ENCODE measurements around the gene NSL1. TPM values are rescaled to one million over a fixed set of nuclear protein-coding genes. Genes with fewer than 3 reads are reported as not detected.
"Not testable (repeated sequence)": the region's sequence is repeated elsewhere in the genome, so short reads cannot be mapped to it uniquely, and the experiment has no call there.

NSL1 gene
- total and polyA plus RNA-seq, 4 donors, result 41.4 to 72.4 (median 50.1) TPM

GRCh38 chr1:212773011-212773410 lies 18.6 kb downstream of the NSL1 start:
- no CpG with 5 or more reads among the region's 2 CpGs for WGBS (ENCODE audit: insufficient coverage)
- H3K27me3 ChIP-seq (ENCODE audit: control insufficient read depth, insufficient read depth, low read length), result no peaks in the 10 kb centered on the region
- DNase-seq (ENCODE audit: low read depth in 4 of 6, low spot score in 6 of 6), result no peak

GRCh38 chr1:212771341-212771740 lies 20.2 kb downstream of the NSL1 start:
- Histone ChIP-seq H3K4me1 (ENCODE audit: control insufficient read depth, insufficient read depth, low read length) (no peaks in the 10 kb centered on the region), H3K9me3 (ENCODE audit: control insufficient read depth, insufficient read depth, low read length) (peaks cover 11% of the 10 kb centered on the region), H3K36me3 (ENCODE audit: control insufficient read depth, insufficient read depth, low read length) (no peaks in the 10 kb centered on the region), H3K27me3 (ENCODE audit: control insufficient read depth, insufficient read depth, low read length) (no peaks in the 10 kb centered on the region), H3K4me3 (ENCODE audit: low read depth, low read length) (no peak overlapping the region), H3K27ac (ENCODE audit: low read depth, low read length) (no peak overlapping the region)
- DNase-seq (ENCODE audit: low read depth in 4 of 6, low spot score in 6 of 6), result no peak

More at GRCh38 chr1:212773011-212773410, 18.6 kb downstream of the NSL1 start:
- no peaks in the 10 kb centered on the region for H3K36me3 ChIP-seq (ENCODE audit: control insufficient read depth, insufficient read depth, low read length)
- peaks cover 8% of the 10 kb centered on the region for H3K9me3 ChIP-seq (ENCODE audit: control insufficient read depth, insufficient read depth, low read length)
- no peaks in the 10 kb centered on the region for H3K4me1 ChIP-seq (ENCODE audit: control insufficient read depth, insufficient read depth, low read length)
- no peak overlapping the region for H3K4me3 ChIP-seq (ENCODE audit: low read depth, low read length)
- no peak overlapping the region for H3K27ac ChIP-seq (ENCODE audit: low read depth, low read length)

DNA sequence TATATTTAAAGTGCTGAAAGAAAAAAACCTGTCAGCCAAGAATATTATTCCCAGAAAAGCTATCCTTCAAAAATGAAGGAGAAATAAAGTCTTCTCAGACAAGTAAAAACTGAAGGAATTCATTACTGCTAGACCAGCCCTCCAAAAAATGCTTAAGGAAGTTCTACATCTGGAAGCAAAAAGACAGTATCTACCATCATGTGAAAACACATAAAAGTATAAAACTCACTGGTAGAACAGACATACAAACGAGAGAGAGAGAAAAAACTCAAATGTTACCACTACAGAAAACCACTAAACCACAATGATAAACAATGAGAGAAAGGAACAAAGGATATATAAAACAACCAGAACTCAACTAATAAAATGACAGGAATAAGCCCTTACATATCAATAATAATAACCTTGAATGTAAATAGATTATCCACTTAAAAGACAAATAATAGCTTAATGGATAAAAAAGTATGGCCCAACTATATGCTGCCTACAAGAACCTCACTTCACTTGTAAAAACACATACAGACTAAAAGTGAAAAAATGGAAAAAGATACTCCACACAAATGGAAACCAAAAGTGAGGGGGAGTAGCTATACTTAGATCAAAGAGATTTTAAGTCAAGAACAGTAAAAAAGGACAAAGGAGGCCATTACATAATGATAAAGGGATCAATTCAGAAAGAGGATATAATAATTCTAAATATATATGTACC lies 22.0 kb downstream of the NSL1 start:
- Histone ChIP-seq H3K4me3 (ENCODE audit: low read depth, low read length) (no peak overlapping the region), H3K27me3 (ENCODE audit: control insufficient read depth, insufficient read depth, low read length) (no peaks in the 10 kb centered on the region), H3K9me3 (ENCODE audit: control insufficient read depth, insufficient read depth, low read length) (peaks cover 11% of the 10 kb centered on the region), H3K4me1 (ENCODE audit: control insufficient read depth, insufficient read depth, low read length) (no peaks in the 10 kb centered on the region), H3K27ac (ENCODE audit: low read depth, low read length) (no peak overlapping the region), H3K36me3 (ENCODE audit: control insufficient read depth, insufficient read depth, low read length) (no peaks in the 10 kb centered on the region)
- WGBS (ENCODE audit: insufficient coverage), result no CpG with 5 or more reads among the region's 1 CpG
- no peak for DNase-seq (ENCODE audit: low read depth in 4 of 6, low spot score in 6 of 6)

- not testable (repeated sequence) for H3K27ac ChIP-seq (ENCODE audit: low read depth, low read length)
- peaks cover 11% of the 10 kb centered on the region for H3K9me3 ChIP-seq (ENCODE audit: control insufficient read depth, insufficient read depth, low read length)
- WGBS (ENCODE audit: insufficient coverage), result no CpG with 5 or more reads among the region's 2 CpGs
Measured at GRCh38 chr1:212766825-212767224, 24.8 kb downstream of the NSL1 start.

GRCh38 chr1:212764718-212765281 lies 26.8 kb downstream of the NSL1 start:
- DNase-seq (ENCODE audit: low read depth in 4 of 6, low spot score in 6 of 6); H3K9me3 ChIP-seq (ENCODE audit: control insufficient read depth, insufficient read depth, low read length); H3K27me3 ChIP-seq (ENCODE audit: control insufficient read depth, insufficient read depth, low read length); H3K4me3 ChIP-seq (ENCODE audit: low read depth, low read length); H3K27ac ChIP-seq (ENCODE audit: low read depth, low read length); H3K4me1 ChIP-seq (ENCODE audit: control insufficient read depth, insufficient read depth, low read length): not testable (repeated sequence)
- WGBS (ENCODE audit: insufficient coverage), result no CpG with 5 or more reads among the region's 1 CpG
- H3K36me3 ChIP-seq (ENCODE audit: control insufficient read depth, insufficient read depth, low read length), result peaks cover 15% of the 10 kb centered on the region

More at GRCh38 chr1:212766825-212767224, 24.8 kb downstream of the NSL1 start:
- H3K4me1 ChIP-seq (ENCODE audit: control insufficient read depth, insufficient read depth, low read length); DNase-seq (ENCODE audit: low read depth in 4 of 6, low spot score in 6 of 6); H3K4me3 ChIP-seq (ENCODE audit: low read depth, low read length); H3K27me3 ChIP-seq (ENCODE audit: control insufficient read depth, insufficient read depth, low read length); H3K36me3 ChIP-seq (ENCODE audit: control insufficient read depth, insufficient read depth, low read length): not testable (repeated sequence)

GRCh38 chr1:212762839-212763238 lies 28.7 kb downstream of the NSL1 start:
- 98% methylated on average over 5 of the region's 9 CpGs for WGBS (ENCODE audit: insufficient coverage)
- H3K36me3 ChIP-seq (ENCODE audit: control insufficient read depth, insufficient read depth, low read length), result peaks cover 15% of the 10 kb centered on the region
- H3K4me3 ChIP-seq (ENCODE audit: low read depth, low read length), result no peak overlapping the region
- H3K27me3 ChIP-seq (ENCODE audit: control insufficient read depth, insufficient read depth, low read length), result no peaks in the 10 kb centered on the region
- peaks cover 3% of the 10 kb centered on the region for H3K9me3 ChIP-seq (ENCODE audit: control insufficient read depth, insufficient read depth, low read length)
- no peak for DNase-seq (ENCODE audit: low read depth in 4 of 6, low spot score in 6 of 6)
- H3K4me1 ChIP-seq (ENCODE audit: control insufficient read depth, insufficient read depth, low read length), result no peaks in the 10 kb centered on the region
- H3K27ac ChIP-seq (ENCODE audit: low read depth, low read length), result no peak overlapping the region

DNA sequence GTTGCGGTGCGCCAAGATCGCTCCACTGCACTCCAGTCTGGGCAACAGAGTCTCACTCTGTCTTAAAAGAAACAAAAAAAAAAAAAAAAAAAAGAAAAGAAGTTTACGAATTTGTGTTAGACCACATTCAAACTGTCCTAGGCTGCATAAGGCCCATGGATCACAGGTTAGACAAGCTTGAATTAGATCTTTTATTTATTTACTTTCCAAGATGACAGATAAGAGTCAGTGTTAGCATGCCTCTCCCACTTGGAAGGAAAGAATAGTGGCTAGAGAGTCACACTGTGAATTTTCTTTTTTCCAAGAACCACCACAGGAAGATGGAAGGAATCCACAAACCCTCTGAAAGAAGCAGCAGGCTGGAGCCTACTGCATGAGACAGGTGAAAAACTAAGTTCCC lies 29.3 kb downstream of the NSL1 start:
- Histone ChIP-seq H3K9me3 (ENCODE audit: control insufficient read depth, insufficient read depth, low read length) (peaks cover 3% of the 10 kb centered on the region), H3K36me3 (ENCODE audit: control insufficient read depth, insufficient read depth, low read length) (peaks cover 15% of the 10 kb centered on the region), H3K4me3 (ENCODE audit: low read depth, low read length) (no peak overlapping the region), H3K4me1 (ENCODE audit: control insufficient read depth, insufficient read depth, low read length) (no peaks in the 10 kb centered on the region), H3K27ac (ENCODE audit: low read depth, low read length) (no peak overlapping the region), H3K27me3 (ENCODE audit: control insufficient read depth, insufficient read depth, low read length) (no peaks in the 10 kb centered on the region)
- no CpG with 5 or more reads among the region's 4 CpGs for WGBS (ENCODE audit: insufficient coverage)
- DNase-seq (ENCODE audit: low read depth in 4 of 6, low spot score in 6 of 6), result no peak

GRCh38 chr1:212760126-212760823 lies 31.3 kb downstream of the NSL1 start:
- H3K36me3 ChIP-seq (ENCODE audit: control insufficient read depth, insufficient read depth, low read length), result peaks cover 15% of the 10 kb centered on the region
- H3K9me3 ChIP-seq (ENCODE audit: control insufficient read depth, insufficient read depth, low read length), result no peaks in the 10 kb centered on the region
- H3K4me1 ChIP-seq (ENCODE audit: control insufficient read depth, insufficient read depth, low read length), result no peaks in the 10 kb centered on the region
- no peak overlapping the region for H3K4me3 ChIP-seq (ENCODE audit: low read depth, low read length)
- H3K27ac ChIP-seq (ENCODE audit: low read depth, low read length), result no peak overlapping the region
- H3K27me3 ChIP-seq (ENCODE audit: control insufficient read depth, insufficient read depth, low read length), result no peaks in the 10 kb centered on the region
- WGBS (ENCODE audit: insufficient coverage), result 92% methylated on average over 9 of the region's 10 CpGs
- DNase-seq (ENCODE audit: low read depth in 4 of 6, low spot score in 6 of 6), result no peak

DNA sequence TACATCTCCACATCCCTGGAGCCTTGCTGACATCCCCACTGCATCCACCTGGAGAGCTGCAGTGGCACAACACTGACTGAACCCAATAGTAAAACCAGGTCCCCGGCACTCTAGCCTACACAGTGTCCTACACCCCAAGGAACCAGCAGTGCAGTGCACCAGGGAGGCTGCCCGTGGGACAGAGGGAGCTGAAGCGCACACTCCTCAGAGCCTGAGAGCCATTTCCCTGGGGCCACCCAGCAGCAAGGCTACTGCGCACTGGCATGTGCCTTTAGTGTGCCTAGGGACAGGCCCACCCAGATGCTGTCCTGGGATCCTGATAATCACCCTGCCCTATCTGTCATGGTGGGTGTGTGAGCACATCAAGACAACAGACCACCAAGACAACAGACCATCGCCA lies 31.9 kb downstream of the NSL1 start:
- Histone ChIP-seq H3K27ac (ENCODE audit: low read depth, low read length) (no peak overlapping the region), H3K9me3 (ENCODE audit: control insufficient read depth, insufficient read depth, low read length) (no peaks in the 10 kb centered on the region), H3K4me1 (ENCODE audit: control insufficient read depth, insufficient read depth, low read length) (no peaks in the 10 kb centered on the region), H3K4me3 (ENCODE audit: low read depth, low read length) (no peak overlapping the region), H3K27me3 (ENCODE audit: control insufficient read depth, insufficient read depth, low read length) (no peaks in the 10 kb centered on the region), H3K36me3 (ENCODE audit: control insufficient read depth, insufficient read depth, low read length) (peaks cover 15% of the 10 kb centered on the region)
- WGBS (ENCODE audit: insufficient coverage), result 100% methylated on average over 5 of the region's 5 CpGs
- no peak for DNase-seq (ENCODE audit: low read depth in 4 of 6, low spot score in 6 of 6)

DNA sequence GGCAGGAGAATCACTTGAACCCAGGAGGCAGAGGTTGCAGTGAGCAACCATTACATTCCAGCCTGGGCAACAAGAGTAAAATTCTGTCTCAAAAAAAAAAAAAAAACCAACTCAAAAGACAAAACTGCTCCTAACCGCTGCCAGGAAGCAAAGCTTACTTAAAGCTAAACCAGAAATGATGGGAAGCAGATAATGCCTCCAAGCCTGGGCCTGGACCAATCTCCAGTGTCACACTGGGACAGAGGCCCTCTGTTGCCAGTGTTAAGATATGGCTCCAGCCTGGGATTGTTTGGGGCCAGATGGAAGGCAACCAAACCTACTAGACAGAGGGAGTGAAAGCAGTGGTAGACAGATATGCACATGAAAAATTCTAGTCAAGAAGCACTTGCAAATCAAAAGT lies 36.9 kb downstream of the NSL1 start:
- Histone ChIP-seq H3K4me1 (ENCODE audit: control insufficient read depth, insufficient read depth, low read length) (no peaks in the 10 kb centered on the region), H3K27me3 (ENCODE audit: control insufficient read depth, insufficient read depth, low read length) (no peaks in the 10 kb centered on the region), H3K36me3 (ENCODE audit: control insufficient read depth, insufficient read depth, low read length) (no peaks in the 10 kb centered on the region), H3K9me3 (ENCODE audit: control insufficient read depth, insufficient read depth, low read length) (no peaks in the 10 kb centered on the region), H3K4me3 (ENCODE audit: low read depth, low read length) (no peak overlapping the region), H3K27ac (ENCODE audit: low read depth, low read length) (no peak overlapping the region)
- peak in 1 of 6 donors; percentile 78 for DNase-seq (ENCODE audit: low read depth in 4 of 6, low spot score in 6 of 6)
- WGBS (ENCODE audit: insufficient coverage), result no CpG with 5 or more reads among the region's 1 CpG

Data from spinal cord (tissue), 10 donors.